GM21619 (cell line): ENCODE measurements around the gene IL1RAPL2.
"Not testable (repeated sequence)": the region's sequence is repeated elsewhere in the genome, so short reads cannot be mapped to it uniquely, and the experiment has no call there.

Source experiments
- ATAC-seq: cut with Tn5 transposase; IDR thresholded peaks from one replicate; pipeline ENCODE4 v1.9.1; 2021; ENCODE audit not compliant: unreplicated experiment

Gene IL1RAPL2

DNA sequence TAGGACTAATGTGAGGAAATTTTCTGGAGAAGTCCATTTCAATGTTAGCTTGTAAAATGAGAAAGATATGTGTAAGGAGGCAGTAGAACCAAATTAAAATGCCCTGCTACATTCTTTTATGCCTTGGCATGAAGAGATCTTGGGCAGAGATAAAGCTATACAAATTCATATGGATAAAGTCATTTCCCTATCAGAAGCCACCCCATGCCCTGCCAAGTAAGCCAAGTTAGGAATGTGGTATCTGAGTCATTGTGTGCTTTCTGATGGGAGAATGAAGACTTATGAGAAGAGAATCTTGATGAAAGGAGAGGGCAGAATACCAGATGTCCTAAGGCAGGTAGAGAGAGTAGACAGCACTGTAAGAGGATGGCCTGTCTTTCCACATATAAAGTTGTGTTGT, 570.8 kb downstream of the IL1RAPL2 start:
- no peak for ATAC-seq

GRCh38 chrX:105150036-105150435, 584.0 kb downstream of the IL1RAPL2 start:
- no peak for ATAC-seq

DNA sequence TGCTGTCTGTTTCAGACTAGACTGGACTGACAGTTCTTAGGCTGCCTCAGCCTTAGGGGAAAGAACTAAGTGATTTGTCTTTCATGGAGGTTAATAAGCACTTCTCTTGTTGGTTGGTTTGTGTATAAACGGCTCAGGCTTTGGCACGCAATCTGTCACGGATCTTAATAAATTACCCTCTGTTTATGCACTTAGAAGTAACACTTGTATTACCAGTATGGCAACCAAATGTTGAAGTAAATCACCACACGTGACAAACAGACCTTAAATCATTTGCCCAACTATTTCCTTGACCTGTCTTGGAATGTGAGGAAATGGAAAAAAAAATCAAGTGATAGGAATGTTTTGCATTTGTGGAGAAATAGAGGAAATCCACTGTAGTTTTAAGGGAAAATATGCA, 584.6 kb downstream of the IL1RAPL2 start:
- ATAC-seq, result no peak

GRCh38 chrX:105167233-105167632, 601.2 kb downstream of the IL1RAPL2 start:
- no peak for ATAC-seq

DNA sequence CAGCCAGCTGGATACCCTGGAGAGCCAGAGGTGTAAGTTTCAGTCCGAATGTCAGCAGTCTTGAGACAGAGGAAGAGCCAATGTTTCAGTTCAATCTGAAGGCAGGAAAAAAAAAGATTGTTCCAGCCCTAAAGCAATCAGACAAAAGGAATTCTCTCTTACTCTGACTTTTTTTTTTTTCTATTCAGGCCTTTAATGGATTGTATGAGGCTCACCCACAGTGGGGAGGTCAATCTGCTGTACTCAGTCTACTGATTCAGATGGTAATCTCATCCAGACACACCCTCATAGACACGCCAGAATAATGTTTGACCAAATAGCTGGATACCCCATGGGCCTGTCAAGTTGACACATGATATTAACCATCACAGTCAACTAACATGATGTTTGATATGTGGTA, 602.6 kb downstream of the IL1RAPL2 start:
- no peak for ATAC-seq

GRCh38 chrX:105173071-105173470, 607.1 kb downstream of the IL1RAPL2 start:
- no peak for ATAC-seq

DNA sequence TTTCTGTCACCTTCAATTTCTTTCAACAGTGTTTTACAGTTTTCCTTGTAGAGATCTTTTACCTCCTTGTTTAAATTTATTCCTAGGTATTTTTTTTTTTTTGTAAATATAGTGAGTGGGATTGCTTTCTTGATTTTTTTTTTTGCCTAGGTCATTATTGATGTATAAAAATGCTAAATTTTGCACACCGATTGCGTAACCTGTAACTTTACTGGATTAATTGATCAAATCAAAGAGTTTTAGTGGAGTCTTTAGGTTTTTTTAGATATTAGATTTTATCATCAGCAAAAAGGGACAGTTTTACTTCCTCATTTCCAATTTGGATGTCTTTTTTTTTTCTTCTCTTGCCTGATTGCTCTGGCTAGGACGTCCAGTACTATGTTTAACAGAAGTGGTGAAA, 613.6 kb downstream of the IL1RAPL2 start:
- no peak for ATAC-seq

- no peak for ATAC-seq
Observed at GRCh38 chrX:105189093-105189492, 623.1 kb downstream of the IL1RAPL2 start.

GRCh38 chrX:105190252-105190853, 624.4 kb downstream of the IL1RAPL2 start:
- ATAC-seq, result no peak

DNA sequence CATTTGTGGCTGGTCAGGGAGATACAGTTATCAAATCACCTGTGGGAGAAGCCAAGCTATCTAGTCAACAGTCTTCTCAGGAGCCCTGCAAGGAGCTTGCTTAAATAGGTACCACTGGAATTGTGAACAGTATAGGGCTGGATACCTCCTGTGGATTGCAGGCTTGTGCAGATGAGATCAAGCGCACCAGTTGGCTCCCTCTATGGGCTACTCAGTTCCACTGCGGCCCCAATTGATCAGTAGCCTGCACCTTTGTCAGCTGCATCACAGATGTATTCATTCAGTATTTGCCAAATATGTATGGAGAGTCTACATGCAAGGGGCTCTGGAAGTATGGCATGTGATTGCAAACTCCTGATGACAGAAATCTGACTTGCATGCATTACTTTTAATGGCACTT, 625.9 kb downstream of the IL1RAPL2 start:
- ATAC-seq, result no peak

- ATAC-seq, result no peak
Observed at GRCh38 chrX:105209406-105209805, 643.4 kb downstream of the IL1RAPL2 start.

GRCh38 chrX:105210258-105210657, 644.3 kb downstream of the IL1RAPL2 start:
- no peak for ATAC-seq

GRCh38 chrX:105211066-105211575, 645.1 kb downstream of the IL1RAPL2 start:
- ATAC-seq, result no peak

DNA sequence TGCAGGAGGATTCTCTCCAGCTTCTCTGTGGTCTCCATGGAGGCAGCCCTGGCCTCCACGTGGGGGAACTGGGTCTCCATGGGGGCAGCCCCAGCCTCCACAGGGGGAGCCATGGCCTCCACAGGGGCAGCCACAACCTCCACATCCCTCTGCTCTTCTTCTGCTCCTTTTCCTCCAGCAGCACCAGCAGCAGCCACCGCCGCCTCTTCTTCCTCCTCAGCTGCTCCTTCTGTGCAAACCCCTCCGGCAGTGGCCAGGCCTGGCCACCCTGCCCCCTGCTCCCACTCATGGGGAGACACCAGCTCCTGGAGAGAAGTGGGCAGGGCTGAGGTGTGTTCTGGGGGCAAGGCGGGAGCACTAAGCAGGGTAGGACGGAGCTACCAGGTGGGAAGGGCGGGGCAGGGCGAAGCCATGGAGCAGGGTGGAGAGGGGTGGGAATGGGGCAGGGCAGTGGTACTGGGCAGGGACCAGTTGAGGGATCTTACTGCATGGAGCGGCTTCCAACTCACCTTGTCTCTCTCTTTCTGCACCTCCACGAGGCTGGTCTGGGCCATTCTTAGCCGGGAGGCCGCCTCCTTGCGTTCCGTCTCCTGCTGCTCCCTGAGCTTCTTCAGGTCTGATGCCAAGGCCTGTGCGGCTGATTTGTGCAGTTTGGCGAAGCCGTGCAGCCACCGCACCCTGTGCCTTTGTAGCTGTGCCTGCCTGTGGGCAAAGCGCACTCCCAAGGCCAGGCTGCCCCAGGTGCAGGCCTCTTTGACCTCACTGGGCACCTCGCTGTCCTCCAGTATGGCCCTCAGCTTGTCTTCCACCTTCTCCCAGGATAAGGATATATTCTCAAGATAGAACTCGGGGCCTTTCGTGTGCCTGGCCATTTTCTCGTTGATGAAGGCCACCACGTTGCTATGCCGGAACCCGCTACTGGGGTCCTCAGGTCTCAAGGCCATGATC, 653.7 kb downstream of the IL1RAPL2 start:
- ATAC-seq, result no peak

GRCh38 chrX:105220636-105221035, 654.6 kb downstream of the IL1RAPL2 start, which contains the start of gene TEX13A:
TSS of gene TEX13A (minus strand) at chrX:105220694. CDS start at chrX:105220397, 297 bp downstream.
- ATAC-seq, result no peak

- ATAC-seq, result no peak
Observed at GRCh38 chrX:105221374-105221773, 655.4 kb downstream of the IL1RAPL2 start.

- ATAC-seq, result no peak
Observed at GRCh38 chrX:105226499-105226898, 660.5 kb downstream of the IL1RAPL2 start.

GRCh38 chrX:105228602-105229001, 662.6 kb downstream of the IL1RAPL2 start:
- no peak for ATAC-seq

DNA sequence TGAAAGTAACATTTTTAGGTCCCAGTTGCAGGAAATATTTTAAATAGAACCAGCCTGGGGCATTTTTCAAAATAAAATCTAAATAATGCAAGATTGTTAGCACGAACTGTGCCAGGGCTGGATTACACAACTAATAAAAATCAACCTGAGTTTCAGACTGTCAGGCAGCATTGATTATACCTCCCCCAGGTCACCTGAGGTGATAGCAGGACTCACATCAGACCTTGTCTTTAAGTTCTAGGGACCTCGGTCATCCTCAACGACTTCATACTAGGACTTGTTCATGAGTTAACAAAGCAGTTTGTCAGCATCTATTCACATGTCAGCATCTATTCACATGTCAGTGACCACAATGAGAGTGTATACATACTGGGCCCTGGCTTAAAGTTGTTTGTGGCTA, 663.1 kb downstream of the IL1RAPL2 start:
- ATAC-seq, result no peak

DNA sequence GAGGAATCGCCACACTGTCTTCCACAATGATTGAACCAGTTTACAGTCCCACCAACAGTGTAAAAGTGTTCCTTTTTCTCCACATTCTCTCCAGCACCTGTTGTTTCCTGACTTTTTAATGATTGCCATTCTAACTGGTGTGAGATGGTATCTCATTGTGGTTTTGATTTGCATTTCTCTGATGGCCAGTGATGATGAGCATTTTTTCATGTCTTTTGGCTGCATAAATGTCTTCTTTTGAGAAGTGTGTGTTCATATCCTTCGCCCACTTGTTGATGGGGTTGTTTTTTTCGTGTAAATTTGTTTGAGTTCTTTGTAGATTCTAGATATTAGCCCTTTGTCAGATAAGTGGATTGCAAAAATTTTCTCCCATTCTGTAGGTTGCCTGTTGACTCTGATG, 671.4 kb downstream of the IL1RAPL2 start:
- ATAC-seq, result not testable (repeated sequence)

DNA sequence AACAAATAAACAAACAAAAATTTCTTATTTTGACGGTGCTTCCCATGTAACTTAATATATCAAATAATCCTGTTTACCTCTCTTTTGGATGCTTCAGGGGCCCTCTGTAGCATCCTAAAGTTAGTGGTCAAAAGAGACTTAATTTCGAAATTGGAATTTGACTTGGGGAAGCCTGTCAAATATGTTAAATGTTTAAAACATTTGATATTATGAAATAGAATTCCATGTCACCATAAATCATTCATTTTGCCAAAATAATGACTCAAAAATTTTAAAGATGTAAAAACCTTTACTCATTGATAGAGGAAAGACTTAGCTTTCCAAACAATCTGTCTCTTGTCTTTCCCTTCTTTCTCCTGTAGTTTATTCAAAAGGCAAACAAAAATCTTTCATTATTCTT, 675.1 kb downstream of the IL1RAPL2 start:
- ATAC-seq, result no peak
